HUES64 (cell line): ENCODE results near the gene SLC26A9.

Experiments used
- H3K27ac ChIP-seq: 2 replicates; pipeline ENCODE4 v1.7.0; 2013; ENCODE audit warnings: low read depth, low read length, inconsistent platforms
- H3K27me3 ChIP-seq: 2 replicates; pipeline ENCODE4 v1.6.1; 2013; ENCODE audit warnings: mild to moderate bottlenecking, low read length; ENCODE audit not compliant: insufficient read depth
- H3K36me3 ChIP-seq: 2 replicates; pipeline ENCODE4 v1.6.1; 2013; ENCODE audit warnings: mild to moderate bottlenecking, low read length; ENCODE audit not compliant: insufficient read depth
- H3K4me1 ChIP-seq: 2 replicates; pipeline ENCODE4 v1.6.1; 2013; ENCODE audit warnings: mild to moderate bottlenecking, low read length, moderate library complexity; ENCODE audit not compliant: insufficient read depth
- H3K4me3 ChIP-seq: 2 replicates; pipeline ENCODE4 v1.5.1; 2013; ENCODE audit warnings: mild to moderate bottlenecking, low read length, moderate library complexity
- H3K9ac ChIP-seq: 2 replicates; pipeline ENCODE4 v1.6.1; 2013; ENCODE audit warnings: mild to moderate bottlenecking, low read depth, low read length
- H3K9me3 ChIP-seq: 2 replicates; pipeline ENCODE4 v1.6.1; 2013; ENCODE audit warnings: low read depth, low read length; ENCODE audit not compliant: insufficient read depth
- WGBS: fragments of 150-250, 120-280 bp; methylation state at CpG from one replicate; pipeline ENCODE4 v1.1.7; 2013; ENCODE audit warnings: missing lambda C conversion rate; 5-methylcytosine and 5-hydroxymethylcytosine counted together

Gene SLC26A9

DNA sequence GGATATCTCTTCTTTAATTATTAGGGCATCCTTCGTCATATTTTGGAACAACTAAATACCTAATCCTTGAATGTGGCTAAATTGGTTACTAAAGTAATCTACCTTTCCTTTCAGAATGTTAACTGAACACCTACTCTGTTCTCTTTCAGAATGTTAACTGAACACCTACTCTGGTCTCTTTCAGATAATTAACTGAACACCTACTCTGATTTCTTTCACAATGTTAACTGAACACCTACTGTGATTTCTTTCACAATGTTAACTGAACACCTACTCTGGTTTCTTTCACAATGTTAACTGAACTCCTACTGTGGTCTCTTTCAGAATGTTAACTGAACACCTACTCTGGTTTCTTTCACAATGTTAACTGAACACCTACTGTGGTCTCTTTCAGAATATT lies 38.0 kb upstream of the SLC26A9 start:
- no peak overlapping the region for H3K27ac ChIP-seq
- H3K36me3 ChIP-seq: no peaks in the 10 kb centered on the region
- 100% methylated on average over 1 of the region's 1 CpG for WGBS
- H3K4me3 ChIP-seq: no peak overlapping the region
- H3K9ac ChIP-seq: no peak overlapping the region
- no peaks in the 10 kb centered on the region for H3K9me3 ChIP-seq
- H3K27me3 ChIP-seq: no peaks in the 10 kb centered on the region
- peaks cover 8% of the 10 kb centered on the region; the same call in 1 of the 2 replicates for H3K4me1 ChIP-seq

DNA sequence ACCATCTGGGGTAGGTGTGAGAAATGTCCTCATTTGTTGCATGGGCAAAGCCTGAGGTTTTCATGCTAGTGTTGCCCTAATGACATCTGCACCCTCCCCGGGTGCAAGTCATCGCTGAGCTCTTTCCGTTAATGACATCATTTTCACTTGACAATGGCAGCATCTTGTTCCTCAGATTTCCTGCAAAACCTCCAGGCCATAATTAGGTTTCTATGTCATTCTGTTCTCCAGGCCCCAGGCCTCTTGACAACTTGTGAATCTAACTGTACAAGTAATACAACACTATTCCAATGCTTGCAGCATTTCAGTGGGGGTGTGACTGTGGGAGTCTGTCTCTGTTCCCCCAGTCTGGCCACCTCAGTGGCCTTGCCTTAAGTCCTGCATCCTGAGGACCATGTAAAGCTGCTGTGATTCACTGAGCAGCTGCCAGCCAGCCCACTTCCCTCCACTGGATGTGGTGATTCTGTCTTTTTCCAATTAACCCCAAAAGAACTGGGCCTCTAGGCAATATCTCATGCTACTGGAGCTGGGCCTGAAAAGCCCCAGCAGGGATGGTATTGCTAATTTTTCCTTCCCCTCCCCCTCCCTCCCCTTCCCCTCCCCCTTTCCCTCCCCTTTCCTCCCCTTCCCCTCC lies 37.1 kb upstream of the SLC26A9 start:
- Histone ChIP-seq H3K9me3 (no peaks in the 10 kb centered on the region), H3K27ac (no peak overlapping the region), H3K9ac (no peak overlapping the region), H3K36me3 (no peaks in the 10 kb centered on the region), H3K27me3 (no peaks in the 10 kb centered on the region), H3K4me3 (no peak overlapping the region), H3K4me1 (peaks cover 8% of the 10 kb centered on the region; the same call in 1 of the 2 replicates)
- WGBS: 89% methylated on average over 3 of the region's 3 CpGs

DNA sequence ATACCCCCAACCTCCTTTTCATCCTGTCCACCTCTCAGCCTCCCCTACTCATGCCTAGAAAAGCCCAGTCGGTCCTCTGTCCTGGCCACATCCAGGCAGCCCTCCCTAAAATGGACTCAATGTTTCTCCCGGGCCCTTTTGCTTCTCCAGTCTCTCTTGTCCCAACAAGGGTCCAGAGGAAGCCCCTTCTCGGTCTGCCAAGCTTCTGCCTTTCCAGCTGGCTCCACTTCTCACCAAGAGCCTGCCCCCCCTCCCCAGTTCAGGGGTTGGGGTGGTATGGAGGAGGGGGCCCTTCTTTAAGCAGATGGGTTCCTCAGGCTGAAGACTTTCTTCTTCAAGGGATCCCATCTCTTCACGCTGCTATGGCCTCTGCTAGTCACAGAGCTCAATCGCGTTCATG lies 36.0 kb upstream of the SLC26A9 start:
- peaks cover 8% of the 10 kb centered on the region; the same call in 1 of the 2 replicates for H3K4me1 ChIP-seq
- no peak overlapping the region for H3K27ac ChIP-seq
- no peaks in the 10 kb centered on the region for H3K36me3 ChIP-seq
- no peak overlapping the region for H3K4me3 ChIP-seq
- WGBS: 93% methylated on average over 6 of the region's 6 CpGs
- no peak overlapping the region for H3K9ac ChIP-seq
- no peaks in the 10 kb centered on the region for H3K27me3 ChIP-seq
- no peaks in the 10 kb centered on the region for H3K9me3 ChIP-seq

DNA sequence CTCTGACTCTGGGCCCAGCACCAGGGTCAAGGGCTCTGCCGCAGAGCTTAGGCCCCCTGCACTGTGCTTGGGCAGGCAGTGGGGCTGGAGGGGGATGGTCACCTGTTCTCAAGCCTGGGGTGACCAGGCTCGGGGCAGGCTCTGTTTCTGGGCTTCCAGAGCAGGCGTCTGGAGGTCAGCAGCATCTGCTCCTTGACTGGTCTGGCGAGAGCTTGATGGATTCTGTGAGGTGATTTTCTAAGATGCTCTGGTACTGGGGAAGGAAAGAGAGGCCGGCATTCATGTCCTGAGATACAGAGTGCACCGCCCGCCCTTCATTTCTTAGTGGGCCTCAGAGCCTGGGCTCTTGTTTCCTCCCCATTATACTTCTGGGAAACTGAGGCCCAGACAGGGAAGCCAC lies 35.4 kb upstream of the SLC26A9 start:
- Histone ChIP-seq H3K9me3 (no peaks in the 10 kb centered on the region), H3K27me3 (no peaks in the 10 kb centered on the region), H3K9ac (no peak overlapping the region), H3K4me1 (peaks cover 8% of the 10 kb centered on the region; the same call in 1 of the 2 replicates), H3K27ac (no peak overlapping the region), H3K36me3 (no peaks in the 10 kb centered on the region), H3K4me3 (no peak overlapping the region)
- WGBS: 90% methylated on average over 7 of the region's 7 CpGs

GRCh38 chr1:205977402-205978014 lies 34.3 kb upstream of the SLC26A9 start:
- Histone ChIP-seq H3K27ac (no peak overlapping the region), H3K27me3 (no peaks in the 10 kb centered on the region), H3K9me3 (no peaks in the 10 kb centered on the region), H3K9ac (no peak overlapping the region), H3K36me3 (no peaks in the 10 kb centered on the region), H3K4me3 (no peak overlapping the region), H3K4me1 (peaks cover 8% of the 10 kb centered on the region; the same call in 1 of the 2 replicates)
- WGBS: 95% methylated on average over 2 of the region's 2 CpGs

GRCh38 chr1:205976708-205977401 lies 33.6 kb upstream of the SLC26A9 start:
- Histone ChIP-seq H3K9me3 (no peaks in the 10 kb centered on the region), H3K4me3 (no peak overlapping the region), H3K27me3 (no peaks in the 10 kb centered on the region), H3K4me1 (peaks cover 8% of the 10 kb centered on the region; the same call in 1 of the 2 replicates), H3K9ac (no peak overlapping the region), H3K36me3 (no peaks in the 10 kb centered on the region), H3K27ac (no peak overlapping the region)
- 65% methylated on average over 8 of the region's 8 CpGs for WGBS

DNA sequence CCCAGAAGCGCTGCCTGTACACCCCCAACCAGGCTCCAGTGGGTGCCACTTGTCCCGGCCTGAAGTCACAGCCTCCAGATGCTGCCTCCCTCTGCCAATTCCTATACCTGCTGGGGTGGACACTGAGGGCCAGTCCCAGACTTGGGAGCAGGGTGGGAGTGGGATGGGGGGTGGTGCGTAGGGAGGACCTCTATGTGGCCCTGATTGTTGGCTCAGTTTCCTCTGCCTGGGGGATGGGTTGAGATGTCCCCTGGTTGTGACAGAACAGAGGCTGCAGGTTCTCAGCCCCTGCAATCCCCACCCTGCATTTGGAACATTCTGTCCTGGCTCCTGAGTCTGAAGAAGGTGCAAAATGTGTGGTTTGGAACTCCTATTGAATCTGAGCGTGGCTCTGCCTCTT lies 32.8 kb upstream of the SLC26A9 start:
- H3K9ac ChIP-seq: no peak overlapping the region
- 87% methylated on average over 4 of the region's 4 CpGs for WGBS

DNA sequence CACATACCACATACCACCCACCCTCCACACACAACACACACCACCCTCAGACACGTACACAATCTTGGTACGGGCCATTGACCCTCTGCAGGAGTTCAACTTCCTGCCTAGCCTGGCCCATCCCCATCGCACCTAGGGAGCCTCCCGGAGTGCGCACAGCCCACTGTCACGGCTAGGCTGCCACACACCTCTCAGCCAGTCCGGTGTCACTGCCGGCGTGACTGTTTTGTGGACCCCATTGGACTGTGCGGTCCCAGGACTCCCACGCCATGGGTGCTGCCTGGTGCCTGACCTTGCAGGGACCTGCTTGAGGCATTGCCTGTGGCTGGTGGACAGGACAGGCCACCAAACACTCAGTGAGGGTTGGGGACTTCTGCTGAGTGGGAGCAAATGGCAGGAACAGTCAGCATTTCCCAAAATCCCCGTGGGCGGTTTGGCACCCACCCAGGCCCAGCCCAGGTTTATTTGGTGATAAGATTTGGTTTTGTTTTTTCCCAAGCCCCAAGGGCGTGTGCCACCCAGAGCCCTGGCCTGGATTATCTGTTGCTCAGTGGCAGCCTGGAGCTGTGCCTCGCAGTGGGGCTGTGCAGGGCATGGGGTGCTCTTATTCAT lies 32.2 kb upstream of the SLC26A9 start:
- Histone ChIP-seq H3K27ac (no peak overlapping the region), H3K9me3 (no peaks in the 10 kb centered on the region), H3K36me3 (no peaks in the 10 kb centered on the region), H3K4me1 (peaks cover 8% of the 10 kb centered on the region; the same call in 1 of the 2 replicates), H3K4me3 (no peak overlapping the region), H3K9ac (no peak overlapping the region), H3K27me3 (no peaks in the 10 kb centered on the region)
- 88% methylated on average over 15 of the region's 15 CpGs for WGBS

More for the DNA sequence above, 32.8 kb upstream of the SLC26A9 start:
- Histone ChIP-seq H3K9me3 (no peaks in the 10 kb centered on the region), H3K27ac (no peak overlapping the region), H3K36me3 (no peaks in the 10 kb centered on the region), H3K4me1 (peaks cover 8% of the 10 kb centered on the region; the same call in 1 of the 2 replicates), H3K4me3 (no peak overlapping the region), H3K27me3 (no peaks in the 10 kb centered on the region)

DNA sequence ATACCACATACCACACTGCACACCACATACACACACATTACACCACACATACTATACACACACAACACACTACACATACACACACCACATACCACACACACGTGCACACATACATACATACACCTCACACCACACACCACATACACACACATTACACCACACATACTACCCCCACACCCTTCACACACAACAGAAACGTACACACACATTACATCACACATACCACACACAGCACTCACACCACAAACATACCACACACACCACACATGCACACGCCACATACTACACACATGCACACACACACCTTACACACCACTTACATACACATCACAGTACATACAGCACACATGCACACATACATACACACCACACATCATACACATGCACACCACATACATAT lies 31.5 kb upstream of the SLC26A9 start:
- H3K36me3 ChIP-seq: no peaks in the 10 kb centered on the region
- H3K9me3 ChIP-seq: no peaks in the 10 kb centered on the region
- no peaks in the 10 kb centered on the region for H3K27me3 ChIP-seq
- 89% methylated on average over 3 of the region's 3 CpGs for WGBS
- peaks cover 8% of the 10 kb centered on the region; the same call in 1 of the 2 replicates for H3K4me1 ChIP-seq
- no peak overlapping the region for H3K9ac ChIP-seq
- no peak overlapping the region for H3K27ac ChIP-seq
- no peak overlapping the region for H3K4me3 ChIP-seq

GRCh38 chr1:205973377-205974232 lies 30.3 kb upstream of the SLC26A9 start:
- Histone ChIP-seq H3K27ac (no peak overlapping the region), H3K4me3 (no peak overlapping the region), H3K9ac (no peak overlapping the region), H3K27me3 (no peaks in the 10 kb centered on the region), H3K9me3 (no peaks in the 10 kb centered on the region), H3K4me1 (peaks cover 8% of the 10 kb centered on the region; the same call in 1 of the 2 replicates), H3K36me3 (no peaks in the 10 kb centered on the region)
- WGBS: 94% methylated on average over 8 of the region's 8 CpGs
